ENCODE measurements around the gene MFNG.

The MFNG gene

DNA sequence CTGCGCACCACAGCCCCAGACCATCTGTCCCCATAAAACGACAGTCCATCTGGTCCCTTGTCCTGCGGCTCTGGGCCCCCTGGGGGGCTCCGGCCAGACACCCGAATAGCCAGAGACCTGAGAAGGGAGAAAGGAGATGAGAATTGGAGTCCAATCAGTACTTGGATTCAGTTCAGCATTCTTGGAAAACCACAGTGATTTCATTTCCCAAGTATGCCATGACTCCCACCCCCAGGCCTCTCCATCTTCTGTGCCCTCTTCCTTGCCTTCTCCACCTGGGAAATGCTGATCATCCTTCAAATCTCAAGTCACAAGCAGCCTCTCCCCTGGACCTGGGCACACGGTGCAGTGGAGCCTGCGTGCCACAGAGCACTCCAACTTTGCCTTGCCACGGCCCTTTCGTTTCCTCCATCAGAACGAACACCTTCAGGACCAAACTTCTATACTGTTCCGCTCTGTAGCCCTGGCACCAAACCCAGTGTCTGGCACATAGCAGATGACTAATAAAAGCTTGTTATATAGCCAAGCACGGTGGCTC lies 10.9 kb upstream of the MFNG start:
- DNase-seq (ENCODE audit: low read depth in 3 of 3, low spot score in 1 of 3): no peak

DNA sequence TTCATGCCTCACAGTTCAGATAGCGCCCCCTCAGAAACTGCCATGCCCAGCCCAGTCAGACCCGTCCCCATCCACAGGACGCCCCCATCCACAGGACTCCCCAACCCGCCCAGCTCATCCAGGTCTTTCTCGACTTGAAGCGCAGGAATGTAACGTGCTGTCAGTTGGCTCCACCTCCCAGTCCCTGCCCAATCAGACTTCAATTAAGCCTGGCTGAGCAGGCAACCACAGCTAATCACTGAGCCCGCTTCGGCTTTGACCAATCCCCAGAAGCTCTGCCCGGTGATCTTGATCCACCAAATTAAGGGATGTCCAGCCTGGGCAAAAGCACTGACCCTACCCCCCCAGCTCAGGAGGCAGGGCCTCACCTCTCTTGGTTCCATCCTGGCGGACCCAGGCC lies 10.5 kb upstream of the MFNG start:
- DNase-seq (ENCODE audit: low read depth in 3 of 3, low spot score in 1 of 3): no peak

DNA sequence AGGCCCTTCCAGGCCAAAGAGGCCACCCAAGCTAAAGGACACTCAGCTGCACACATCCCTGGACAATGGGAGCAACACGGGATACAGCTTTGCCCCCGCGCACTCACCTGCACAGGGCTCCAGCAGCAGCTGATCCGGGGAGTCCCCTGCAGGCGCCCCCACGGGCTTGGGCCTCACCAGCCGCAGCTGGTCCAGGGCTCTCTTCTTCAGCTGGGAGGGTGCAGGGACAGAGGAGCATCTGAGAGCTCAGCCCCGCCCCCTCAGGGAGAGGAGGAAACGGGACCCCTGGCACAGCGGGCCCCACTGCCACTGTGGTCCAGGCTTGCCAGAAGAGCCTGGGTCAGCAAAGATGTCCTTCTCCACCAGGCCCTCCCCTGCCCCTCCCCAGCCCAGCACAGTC lies 7.8 kb upstream of the MFNG start:
- no peak for DNase-seq (ENCODE audit: low read depth in 3 of 3, low spot score in 1 of 3)

DNA sequence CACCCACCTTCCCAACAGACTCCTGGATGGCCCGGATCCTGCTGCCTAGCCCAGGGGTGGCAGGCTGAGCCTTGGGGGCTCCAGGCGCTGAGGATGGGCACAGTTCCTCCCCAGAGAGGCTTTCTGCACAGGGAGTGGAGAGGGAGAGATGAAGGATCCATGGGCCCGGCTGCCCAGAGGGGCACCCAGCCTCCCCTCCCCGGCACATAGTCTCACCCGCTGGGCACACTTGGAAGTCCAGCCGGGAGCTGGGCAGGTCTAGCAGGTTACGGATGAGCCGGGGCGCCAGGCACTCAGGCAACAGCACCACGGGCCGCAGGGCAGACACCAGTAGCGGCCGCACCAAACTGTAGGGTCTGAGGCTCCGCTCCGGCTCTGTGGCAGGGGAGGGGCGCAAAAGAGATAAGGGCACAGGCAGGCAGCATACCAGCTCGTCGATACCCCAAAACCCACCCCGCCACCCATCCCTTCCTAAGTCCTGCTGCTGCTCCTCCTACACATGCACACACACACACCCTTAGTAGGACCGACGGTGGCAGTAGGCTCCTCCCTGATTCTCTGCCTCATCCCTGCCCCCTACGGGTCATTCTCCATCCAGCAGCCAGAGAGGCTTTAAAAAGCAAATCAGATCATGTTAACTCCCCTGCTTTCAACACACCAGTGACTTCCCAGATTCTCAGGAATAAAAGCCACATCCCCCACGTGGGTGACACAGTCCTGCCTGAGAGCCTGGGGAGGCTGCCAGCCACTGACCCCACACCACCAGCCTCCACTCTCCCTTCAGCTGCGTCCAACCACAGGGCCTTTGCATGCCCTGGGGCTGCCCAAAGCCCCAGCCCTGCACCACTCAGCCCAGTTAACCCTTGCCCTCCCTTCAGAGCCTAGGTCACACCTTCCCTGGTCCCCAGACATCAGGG lies 6.5 kb upstream of the MFNG start:
- peak in 2 of 3 donors; percentile 17 to 27 for DNase-seq (ENCODE audit: low read depth in 3 of 3, low spot score in 1 of 3)

DNA sequence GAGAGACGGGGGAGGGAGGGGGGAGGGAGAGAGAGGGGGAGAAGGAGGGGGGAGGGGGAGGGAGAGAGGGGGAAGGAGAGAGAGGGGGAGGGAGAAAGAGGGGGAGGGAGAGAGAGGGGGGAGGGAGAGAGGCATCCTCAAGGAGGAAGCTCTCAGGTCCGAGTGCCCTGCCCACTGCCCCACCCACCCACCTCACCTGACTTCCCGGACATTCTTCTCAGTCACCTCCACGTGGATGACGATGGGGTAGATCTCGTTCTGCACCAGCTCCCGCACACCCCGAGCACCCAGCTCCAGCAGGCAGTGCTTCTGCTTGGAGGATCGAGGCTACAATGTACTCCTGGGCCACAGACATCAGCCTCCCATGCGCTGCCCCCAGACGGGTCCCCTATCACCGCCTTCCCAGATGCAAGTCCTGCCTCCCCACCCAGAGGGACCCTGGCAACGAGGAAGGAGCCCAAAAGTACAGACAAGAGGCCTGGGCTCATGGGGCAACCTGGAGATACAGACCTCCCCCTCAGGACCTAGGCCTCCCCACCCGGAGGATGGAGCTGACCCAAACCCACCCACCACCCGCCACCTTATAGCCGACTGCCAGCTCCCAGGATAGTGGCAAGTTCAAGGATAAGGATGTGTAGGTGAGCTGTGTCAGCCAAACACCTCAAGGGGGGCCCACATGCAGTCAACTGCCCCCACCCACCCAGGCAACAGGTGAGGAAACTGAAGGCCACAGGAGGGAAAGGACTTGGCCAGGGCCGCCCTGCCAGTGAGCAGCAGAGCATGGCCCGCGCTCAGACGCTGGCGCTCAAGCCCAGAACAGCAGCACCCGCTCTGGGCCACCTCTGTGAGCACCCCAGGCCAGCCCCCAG lies 5.6 kb upstream of the MFNG start:
- DNase-seq (ENCODE audit: low read depth in 3 of 3, low spot score in 1 of 3): no peak

DNA sequence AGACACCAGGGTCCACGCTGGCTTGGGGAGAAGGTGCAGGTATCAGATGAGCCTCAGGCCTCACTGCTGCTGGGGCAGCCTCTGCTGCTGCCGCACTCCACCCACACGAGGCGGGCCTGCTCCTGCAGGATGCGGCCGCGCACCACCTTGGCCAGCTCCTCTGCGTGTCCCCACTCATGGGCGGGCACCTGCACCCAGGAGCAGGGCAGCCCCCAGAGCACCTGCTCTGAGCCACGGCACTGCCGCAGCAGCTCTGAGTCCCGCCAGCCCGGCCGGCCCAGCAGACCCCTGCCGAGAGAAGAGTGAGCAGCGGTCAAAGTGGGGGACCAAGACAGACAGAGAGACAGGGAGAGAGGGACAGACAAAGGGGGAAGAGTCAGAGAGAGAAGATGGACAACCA lies 4.9 kb upstream of the MFNG start:
- no peak for DNase-seq (ENCODE audit: low read depth in 3 of 3, low spot score in 1 of 3)

DNA sequence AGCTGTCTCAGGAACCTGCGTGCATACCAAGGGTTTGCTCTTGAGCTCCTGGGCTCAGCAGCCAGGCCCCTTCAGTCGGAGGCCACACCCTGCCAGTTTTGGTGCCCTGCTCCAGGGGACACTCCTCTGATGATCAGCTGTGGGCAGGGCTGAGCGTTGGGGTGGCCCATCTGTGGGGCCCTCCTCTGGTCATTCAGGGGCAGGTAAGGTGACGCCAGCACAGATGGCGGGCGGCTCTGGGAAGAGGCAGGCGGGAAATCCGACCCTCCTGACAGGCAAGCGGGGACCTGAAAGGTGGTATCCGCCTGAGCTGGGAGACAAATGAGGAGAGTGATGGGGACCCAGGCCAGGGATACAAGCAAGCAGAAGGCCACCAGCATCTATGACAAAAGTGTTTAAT lies 3.8 kb upstream of the MFNG start:
- DNase-seq (ENCODE audit: low read depth in 3 of 3, low spot score in 1 of 3): no peak

DNA sequence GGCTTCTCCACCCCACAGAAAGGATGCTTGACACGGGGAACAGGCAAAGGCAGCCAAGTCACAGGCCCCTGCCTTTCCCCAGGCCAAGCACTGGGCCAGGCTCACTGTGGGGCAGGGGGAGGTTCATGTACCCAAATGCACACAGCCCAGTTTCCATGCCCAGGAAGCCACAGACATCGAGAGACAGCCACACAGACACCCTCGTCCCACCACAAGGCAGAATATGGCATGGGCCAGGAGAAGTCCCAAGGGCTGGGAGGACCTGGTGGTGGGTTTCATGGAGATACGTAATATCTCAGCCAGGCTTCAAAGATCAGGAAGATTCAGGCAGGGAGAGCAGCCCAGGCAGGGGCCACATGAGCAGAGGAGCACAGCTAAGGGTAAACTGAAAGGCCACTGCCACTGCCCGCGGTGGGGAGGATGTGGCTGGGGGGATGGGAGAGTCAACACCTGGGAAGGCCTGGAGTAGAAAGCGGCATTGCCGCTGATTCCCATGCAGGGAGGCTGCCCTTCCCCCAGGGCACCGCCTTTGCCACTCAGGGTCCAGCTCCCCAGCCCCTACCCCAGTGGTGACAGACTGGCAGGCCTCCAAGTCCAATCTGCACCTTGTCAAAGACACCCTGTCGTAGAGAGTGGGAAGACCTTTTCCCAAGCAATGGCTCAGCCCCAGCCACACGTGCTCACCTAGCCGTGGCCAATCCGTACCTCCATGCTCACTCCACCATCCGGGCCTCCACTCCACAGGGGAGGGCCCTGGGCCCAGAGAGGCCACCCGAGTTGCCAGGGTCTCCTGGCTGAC lies 2.4 kb upstream of the MFNG start:
- no peak for DNase-seq (ENCODE audit: low read depth in 3 of 3, low spot score in 1 of 3)

DNA sequence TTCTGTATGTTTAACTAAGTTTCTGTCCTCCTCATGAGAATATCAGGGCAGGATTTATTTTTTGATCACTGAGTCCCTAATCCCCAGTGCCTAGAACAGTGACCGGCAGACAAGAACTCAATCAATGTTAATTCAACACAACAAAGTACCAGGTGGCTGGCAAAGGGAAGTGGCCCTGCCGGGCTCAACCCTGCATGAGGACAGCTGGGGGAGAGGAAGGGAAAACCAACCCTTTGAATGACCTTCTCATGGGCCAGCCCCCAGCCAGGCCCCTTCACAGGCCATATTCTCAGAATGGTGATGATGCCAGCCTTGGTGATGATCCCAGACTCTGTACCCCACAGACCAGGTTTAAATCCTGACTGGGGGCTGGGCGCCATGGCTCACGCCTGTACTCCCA lies 1.4 kb upstream of the MFNG start:
- DNase-seq (ENCODE audit: low read depth in 3 of 3, low spot score in 1 of 3): no peak

DNA sequence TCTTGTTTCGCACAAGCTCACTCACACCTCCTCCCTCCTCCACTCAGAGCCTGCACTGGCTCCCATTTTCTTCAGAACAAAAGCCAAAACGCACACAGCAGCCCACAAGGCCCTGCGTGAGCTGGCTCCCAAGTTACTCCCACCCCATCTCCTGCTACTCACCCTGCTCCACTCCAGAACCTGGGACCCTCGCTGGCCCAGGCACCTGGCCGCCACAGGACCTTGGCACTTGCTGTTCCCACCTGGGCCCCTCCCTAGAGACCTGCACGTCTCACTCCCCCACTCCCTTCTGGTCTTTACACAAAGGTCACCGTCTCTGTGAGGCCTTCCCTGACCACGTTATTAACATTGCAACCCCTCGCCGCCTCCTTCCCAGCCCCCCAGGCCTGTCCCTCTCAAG lies 945 bp upstream of the MFNG start:
- DNase-seq (ENCODE audit: low read depth in 3 of 3, low spot score in 1 of 3): no peak

DNA sequence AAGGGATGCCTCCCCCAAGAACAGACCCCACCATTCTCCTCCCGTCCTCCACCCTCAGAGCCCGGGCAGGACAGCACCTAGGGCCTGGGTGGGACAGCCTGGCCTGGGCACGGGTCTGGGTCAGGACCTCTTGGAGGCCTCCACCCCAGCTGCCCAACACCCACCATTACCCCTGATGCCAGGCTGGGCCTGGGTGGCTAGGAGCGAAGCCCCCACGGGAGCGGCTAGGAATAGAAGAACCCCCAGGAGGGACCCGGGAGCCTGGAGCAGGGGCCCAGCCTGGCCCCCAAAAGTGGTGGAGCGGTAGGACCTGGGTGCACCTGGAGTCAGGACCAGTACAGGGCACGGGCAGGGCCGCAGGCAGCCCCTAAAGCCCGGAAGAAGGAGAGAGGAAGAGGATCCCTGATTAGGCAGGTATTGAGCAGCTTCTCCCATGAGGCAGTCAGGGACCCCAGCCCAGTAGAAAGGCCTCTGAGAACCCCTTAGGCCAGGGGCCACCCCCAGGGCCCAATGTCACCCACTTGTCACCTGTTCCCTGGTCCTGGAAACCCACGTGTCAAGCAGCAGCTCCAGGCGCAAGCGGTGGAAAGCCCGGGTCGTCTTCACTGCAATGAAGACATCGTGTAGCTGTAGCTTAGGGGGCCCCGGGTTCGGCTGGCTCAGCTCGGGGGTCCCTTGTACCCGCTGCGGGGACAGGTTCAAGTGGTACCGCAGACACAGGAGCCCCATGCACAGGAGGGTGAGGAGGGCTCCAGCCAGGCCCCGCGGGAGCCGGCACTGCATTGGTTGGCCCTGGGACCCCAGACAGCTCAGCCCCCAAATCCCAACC lies 575 bp downstream of the MFNG start:
- peak in 1 of 3 donors; percentile 17 for DNase-seq (ENCODE audit: low read depth in 3 of 3, low spot score in 1 of 3)

DNA sequence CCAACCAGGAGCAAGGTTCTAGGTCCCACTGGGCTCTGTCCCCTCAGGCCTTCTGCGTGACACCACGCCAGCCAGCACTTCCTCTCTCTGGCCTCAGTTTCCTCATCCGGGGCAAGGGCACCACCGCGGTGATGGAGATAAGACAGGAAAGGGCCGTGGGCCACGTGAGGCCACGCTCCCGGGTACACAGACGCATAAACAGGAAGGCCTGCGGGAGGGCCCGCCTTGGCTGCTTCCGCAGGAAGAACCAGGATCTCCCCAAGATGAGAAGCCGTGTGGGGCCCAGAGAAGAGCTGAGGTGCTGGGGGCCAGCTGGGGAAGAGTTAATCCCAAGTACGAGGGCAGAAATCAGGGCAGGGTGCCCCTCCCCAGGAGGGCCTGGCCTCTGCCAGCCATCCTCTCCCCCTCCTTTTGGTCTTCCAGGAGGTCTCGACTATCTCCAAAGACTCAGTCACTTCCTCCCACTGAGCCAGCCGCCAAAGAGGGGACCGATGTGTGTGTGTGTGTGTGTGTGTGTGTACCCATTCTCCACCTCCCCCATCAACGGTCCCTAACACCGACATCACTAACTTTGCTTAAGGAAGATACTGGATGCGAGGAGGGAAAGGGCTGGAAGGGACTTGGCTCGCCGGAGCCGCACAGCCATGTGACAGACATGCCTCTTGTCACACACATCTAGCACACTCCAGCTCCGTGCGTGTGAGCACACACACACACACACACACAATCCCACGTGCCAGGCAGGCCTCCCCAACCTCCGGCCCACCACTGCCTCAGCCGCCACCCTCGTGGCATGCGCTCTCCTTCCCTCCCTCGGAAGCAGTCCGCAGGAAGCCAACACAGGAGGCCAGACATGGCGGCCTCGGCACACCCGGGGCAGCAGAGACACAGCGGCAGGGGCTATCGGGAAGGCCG lies 1.4 kb downstream of the MFNG start:
- DNase-seq (ENCODE audit: low read depth in 3 of 3, low spot score in 1 of 3): peak; percentile 57 to 63 (median 59)

DNA sequence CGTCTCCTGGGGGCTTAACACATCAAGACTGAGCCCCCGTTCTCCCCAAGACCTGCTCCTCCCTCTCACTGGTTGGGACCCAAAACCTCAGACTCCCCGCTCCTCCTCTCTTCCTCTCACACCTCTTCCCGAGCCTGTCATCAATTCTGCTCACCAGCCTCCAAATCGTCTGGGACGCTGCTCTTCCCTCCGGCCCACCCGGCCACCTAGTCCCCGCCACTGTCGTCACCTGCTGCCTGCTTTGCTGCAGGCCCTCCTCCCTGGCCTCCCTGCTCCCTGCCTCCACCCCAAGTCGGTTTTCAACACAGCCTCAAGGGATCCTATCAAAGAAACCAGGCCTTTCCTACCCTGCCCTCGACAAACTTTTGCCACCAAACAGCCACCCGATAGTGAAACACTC lies 3.1 kb downstream of the MFNG start:
- DNase-seq (ENCODE audit: low read depth in 3 of 3, low spot score in 1 of 3): no peak

DNA sequence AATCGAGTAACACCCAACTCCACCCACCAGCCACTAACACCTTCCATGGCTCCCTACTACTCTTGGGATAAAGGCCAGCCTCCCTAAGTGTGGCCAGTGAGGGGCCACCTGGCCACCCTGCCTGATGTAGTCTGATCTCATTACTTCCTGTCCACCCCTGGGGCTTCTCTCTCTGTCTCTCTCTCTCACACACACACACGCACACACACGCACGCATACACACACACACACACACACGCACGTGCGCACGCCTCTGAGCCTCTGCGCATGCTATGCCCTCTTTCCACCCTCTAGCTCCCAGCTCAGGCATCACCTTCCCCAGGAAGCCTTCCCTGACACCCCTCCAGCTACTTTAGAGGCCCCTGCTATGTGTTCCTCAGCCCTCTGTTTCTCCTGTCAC lies 3.9 kb downstream of the MFNG start:
- no peak for DNase-seq (ENCODE audit: low read depth in 3 of 3, low spot score in 1 of 3)

DNA sequence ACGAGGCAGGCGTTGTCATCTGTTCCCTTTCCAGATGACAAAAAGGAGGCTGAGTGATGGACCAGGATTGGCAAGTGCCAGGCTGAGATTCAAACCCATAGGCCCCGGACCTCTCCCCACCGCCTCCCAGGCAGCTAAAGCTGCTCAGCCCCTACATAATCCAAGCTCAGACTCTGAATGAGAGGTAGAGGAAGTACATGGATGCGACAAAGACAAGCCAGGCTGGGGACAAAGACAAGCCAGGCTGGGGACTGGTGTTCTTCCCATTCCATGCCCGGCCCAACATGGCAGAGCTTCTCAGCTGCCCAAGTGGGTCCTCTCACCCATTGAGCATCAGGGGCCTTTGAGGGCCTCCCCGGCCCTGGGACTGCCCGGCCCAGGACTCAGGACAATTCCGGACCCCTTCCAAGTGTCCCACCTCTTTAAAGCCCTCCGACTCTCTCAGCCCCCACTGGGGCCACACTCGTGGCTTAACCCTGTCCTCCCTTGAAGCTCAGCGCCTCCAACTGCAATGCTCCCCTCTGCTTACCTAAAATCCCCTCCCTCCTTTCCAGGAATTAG lies 4.8 kb downstream of the MFNG start:
- DNase-seq (ENCODE audit: low read depth in 3 of 3, low spot score in 1 of 3): no peak

DNA sequence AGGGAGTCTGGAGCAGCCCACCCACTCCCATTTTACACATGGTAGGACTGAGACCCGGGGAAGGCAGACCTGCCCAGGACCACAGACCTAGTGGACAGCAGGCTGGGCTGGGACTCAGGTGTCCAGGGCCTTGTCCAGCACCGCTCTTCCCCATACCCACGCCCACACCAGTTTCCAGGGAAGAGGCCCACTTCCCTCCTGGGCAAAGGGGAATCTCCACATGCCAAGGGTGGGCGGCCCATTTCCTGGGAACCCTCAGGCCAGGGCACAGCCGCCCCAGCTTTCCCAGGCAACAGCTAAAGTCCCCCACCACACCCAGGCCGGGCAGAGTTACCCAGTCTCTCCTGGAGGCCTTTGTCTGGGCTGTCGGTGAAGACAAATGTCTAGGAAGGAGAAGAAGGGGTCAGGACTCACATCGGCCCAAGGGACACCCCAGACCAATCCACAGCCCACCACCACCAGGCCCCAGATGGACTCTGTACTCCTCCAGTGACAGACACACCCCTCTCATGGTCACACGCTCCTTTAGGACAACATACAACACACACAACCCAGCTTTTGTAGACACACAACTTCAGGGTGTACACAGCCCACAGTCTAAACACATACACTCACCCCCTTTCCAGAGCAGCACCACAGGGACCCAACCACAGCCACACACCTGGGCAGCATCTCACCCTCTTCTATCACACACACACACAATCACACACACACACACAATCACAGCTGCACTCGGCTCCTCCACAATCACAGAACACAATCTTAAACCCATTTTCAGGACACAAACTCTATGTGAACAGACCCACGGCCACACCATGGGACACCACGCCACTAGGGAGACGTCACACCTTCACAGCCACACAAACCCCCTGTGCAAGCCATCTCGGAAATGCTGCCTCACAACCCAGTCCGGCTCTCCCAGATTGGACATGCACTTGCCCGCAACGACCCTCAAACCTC lies 5.5 kb downstream of the MFNG start:
- no peak for DNase-seq (ENCODE audit: low read depth in 3 of 3, low spot score in 1 of 3)

DNA sequence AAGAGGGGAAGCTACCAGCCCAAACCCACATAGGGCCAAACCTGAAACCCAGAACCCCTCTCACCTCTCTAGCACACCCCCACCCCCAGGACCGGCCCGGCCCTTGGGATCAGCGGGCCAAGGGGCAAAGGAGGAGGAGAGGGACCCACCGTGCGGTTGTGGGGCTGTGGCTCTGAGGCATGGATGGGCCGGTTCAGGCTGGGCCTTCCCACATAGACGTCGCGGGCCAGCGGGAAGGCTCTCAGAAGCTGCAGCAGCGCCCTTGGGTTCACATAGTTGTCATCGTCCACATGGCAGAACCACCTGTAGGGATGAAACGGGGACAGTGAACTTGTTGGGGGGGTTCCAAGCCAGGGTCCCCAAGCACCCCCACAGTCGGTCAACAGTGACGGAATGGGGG lies 7.0 kb downstream of the MFNG start:
- no peak for DNase-seq (ENCODE audit: low read depth in 3 of 3, low spot score in 1 of 3)
